ENCODE measurements around the gene ADARB1.

The ADARB1 gene

GRCh38 chr21:45215213-45215612 lies 140.8 kb downstream of the ADARB1 start:
- TF ChIP-seq CTCF (conservative IDR thresholded peaks at IDR 0.05) = no peak
- no peak overlapping the region for H3K27ac ChIP-seq

GRCh38 chr21:45217010-45217409 lies 142.6 kb downstream of the ADARB1 start:
- no peak for TF ChIP-seq CTCF (conservative IDR thresholded peaks at IDR 0.05)
- H3K27ac ChIP-seq = no peak overlapping the region

DNA sequence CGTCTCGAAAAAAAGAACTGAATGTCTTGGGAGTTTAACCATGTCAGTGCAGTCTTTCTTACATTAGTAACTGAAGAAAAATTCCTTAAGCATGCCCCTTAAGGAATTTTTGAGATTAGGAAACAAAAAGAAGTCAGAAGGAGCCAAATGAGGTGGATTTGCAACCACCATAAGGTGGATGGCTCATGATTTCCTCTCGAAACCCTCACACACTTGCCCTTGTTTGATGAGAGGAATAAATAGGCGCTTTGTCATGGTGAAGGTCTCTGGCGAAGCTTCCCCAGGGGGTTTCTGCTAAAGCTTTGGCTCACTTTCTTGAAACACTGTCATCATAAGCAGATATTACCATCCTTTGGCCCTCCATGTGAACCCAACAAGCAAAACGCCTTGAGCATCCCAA lies 145.1 kb downstream of the ADARB1 start:
- no peak for TF ChIP-seq CTCF (conservative IDR thresholded peaks at IDR 0.05)
- no peak overlapping the region for H3K27ac ChIP-seq

DNA sequence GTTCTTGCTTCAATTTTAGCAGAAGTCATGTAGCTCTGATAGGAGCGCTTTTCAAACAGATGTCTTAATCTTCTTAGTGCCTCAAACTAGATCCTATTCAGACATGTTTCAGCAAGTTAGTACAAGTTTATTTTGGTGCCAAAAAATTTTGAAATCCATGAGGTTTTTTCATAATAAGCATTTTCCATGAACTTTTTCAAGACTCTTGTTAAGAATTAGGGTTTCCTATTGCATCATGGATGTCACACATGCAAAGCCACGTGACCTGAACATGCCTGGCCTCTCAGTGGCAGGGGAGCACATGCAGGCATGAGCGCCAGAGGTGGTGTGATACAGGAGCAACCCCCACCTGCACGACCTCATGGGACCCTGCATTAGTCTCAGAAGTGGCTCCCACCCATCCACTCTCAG lies 145.7 kb downstream of the ADARB1 start:
- TF ChIP-seq CTCF (conservative IDR thresholded peaks at IDR 0.05) = no peak
- H3K27ac ChIP-seq = no peak overlapping the region

GRCh38 chr21:45220714-45221490 lies 146.5 kb downstream of the ADARB1 start:
- no peak for TF ChIP-seq CTCF (conservative IDR thresholded peaks at IDR 0.05)
- no peak overlapping the region for H3K27ac ChIP-seq

- no peak for TF ChIP-seq CTCF (conservative IDR thresholded peaks at IDR 0.05)
- H3K27ac ChIP-seq = no peak overlapping the region
These were observed 147.6 kb downstream of the ADARB1 start for GRCh38 chr21:45222001-45222400.

GRCh38 chr21:45223236-45224185 lies 149.1 kb downstream of the ADARB1 start:
- TF ChIP-seq CTCF (conservative IDR thresholded peaks at IDR 0.05) = no peak
- H3K27ac ChIP-seq = no peak overlapping the region

Data from VCaP (cell line).